ENCODE measurements around the gene PRAMEF5.
"Not testable (repeated sequence)": the region's sequence is repeated elsewhere in the genome, so short reads cannot be mapped to it uniquely, and the experiment has no call there.

GRCh38 chr1:13289030-13289429 lies 35.0 kb downstream of the PRAMEF5 start:
- not testable (repeated sequence) for TF ChIP-seq CTCF (IDR thresholded peaks at IDR 0.05; ENCODE audit: low read depth, low read length); POLR2A (IDR thresholded peaks at IDR 0.05; ENCODE audit: extremely low read depth, insufficient read length); MYC (IDR thresholded peaks at IDR 0.05; ENCODE audit: low read depth, low read length)

Data from NB4 (cell line).